ENCODE data around the gene TCF21. TPM values are rescaled to one million over a fixed set of nuclear protein-coding genes. Genes with fewer than 3 reads are reported as not detected.

The TCF21 gene
- total and polyA plus RNA-seq, 2 of the 4 experiments (the other 2 are of a cell fraction), result 6.6 to 10.0 TPM

GRCh38 chr6:133937909-133938308 is 49.0 kb downstream of the TCF21 start:
- Histone ChIP-seq H3K14ac (replicated peaks; ENCODE audit: low read depth, low read length) (no peak overlapping the region), H3K23ac (ENCODE audit: low read depth, low read length) (no peak overlapping the region), H2BK5ac (ENCODE audit: low read depth, low read length, poor library complexity, severe bottlenecking) (no peak overlapping the region), H3K18ac (ENCODE audit: low read depth, low read length) (no peak overlapping the region), H3K79me1 (ENCODE audit: low read depth in 1 of 2, low read length in 2 of 2) (no peaks in the 10 kb centered on the region), H3K4me1 (ENCODE audit: control insufficient read depth, insufficient read depth, low read length) (peaks cover 2% of the 10 kb centered on the region; the same call in 1 of the 2 replicates), H2AK9ac (replicated peaks; ENCODE audit: low read depth, low read length, poor library complexity) (no peak overlapping the region), H3K4me2 (ENCODE audit: low read depth, low read length) (no peak overlapping the region), H4K20me1 (ENCODE audit: insufficient read depth, low read length) (no peaks in the 10 kb centered on the region), H4K5ac (ENCODE audit: low read depth, low read length) (no peak overlapping the region), H3K9me3 (ENCODE audit: control insufficient read depth, insufficient read depth, low read length) (no peaks in the 10 kb centered on the region), H3K9me1 (ENCODE audit: insufficient read depth, low read length) (no peaks in the 10 kb centered on the region), H3K56ac (ENCODE audit: extremely low read depth, insufficient read depth, low read length) (no peak overlapping the region), H3K27ac (ENCODE audit: insufficient read depth, low read length) (no peak overlapping the region), H2AK5ac (ENCODE audit: low read depth, low read length) (no peak overlapping the region), H2BK120ac (ENCODE audit: low read depth, low read length) (no peak overlapping the region), H3K36me3 (ENCODE audit: control insufficient read depth, insufficient read depth, low read length) (no peaks in the 10 kb centered on the region), H3K27me3 (ENCODE audit: control insufficient read depth, insufficient read depth, low read length) (no peaks in the 10 kb centered on the region), H3K4me3 (ENCODE audit: insufficient read depth, low read depth, low read length) (no peak overlapping the region), H2BK15ac (ENCODE audit: low read depth, low read length) (no peak overlapping the region), H2AFZ (replicated peaks; ENCODE audit: low read length, poor library complexity) (no peak overlapping the region), H4K91ac (ENCODE audit: insufficient read depth, low read depth, low read length) (no peak overlapping the region), H3K4ac (ENCODE audit: low read depth, low read length) (no peak overlapping the region), H3K9ac (ENCODE audit: low read depth, low read length) (no peak overlapping the region), H2BK20ac (ENCODE audit: low read depth, low read length) (no peak overlapping the region), H4K8ac (ENCODE audit: low read depth in 2 of 2, low read length in 2 of 2) (no peak overlapping the region)
- intact Hi-C loops (cut with micrococcal nuclease) (no loop called here), in situ Hi-C loops (cut with MboI; ENCODE audit: low sequenced_read_pairs) (no loop called here), dilution Hi-C loops (cut with HindIII; ENCODE audit: low sequenced_read_pairs, unreplicated experiment) (no loop called here)
- POLR2A ChIA-PET (ENCODE audit: unreplicated experiment), result no interaction called here
- CTCF ChIA-PET, result interaction anchor here (0.7 to 2.2 kb wide), 3 partner anchors 21 to 186 kb away, joined by 3 to 6 read pairs (median 4); no protein-coding TSS in a partner anchor
- ATAC-seq (ENCODE audit: low read depth), result no peak
- no peak for DNase-seq
- BruUV-seq (replicated peaks), result no TSS peak
- no peak for TF ChIP-seq BHLHE40 (IDR thresholded peaks at IDR 0.05; ENCODE audit: low read depth, low read length)
- TF ChIP-seq SMC3 (IDR thresholded peaks at IDR 0.05; ENCODE audit: low read depth, low read length), result no peak
- no peak for TF ChIP-seq MXI1 (IDR thresholded peaks at IDR 0.05; ENCODE audit: borderline replicate concordance, low read depth, low read length)
- no peak for TF ChIP-seq CEBPB (IDR thresholded peaks at IDR 0.05; ENCODE audit: low read depth, low read length)
- no peak for TF ChIP-seq ELK1 (IDR thresholded peaks at IDR 0.05; ENCODE audit: borderline replicate concordance, low read depth, low read length)
- no peak for TF ChIP-seq USF2 (IDR thresholded peaks at IDR 0.05; ENCODE audit: low read depth, low read length)
- TF ChIP-seq MAFK (IDR thresholded peaks at IDR 0.05; ENCODE audit: low read depth, low read length), result no peak
- TF ChIP-seq MAZ (IDR thresholded peaks at IDR 0.05; ENCODE audit: borderline replicate concordance, low read depth, low read length), result no peak
- TF ChIP-seq CHD1 (IDR thresholded peaks at IDR 0.05; ENCODE audit: low read depth, low read length), result no peak
- no peak for TF ChIP-seq RAD21 (IDR thresholded peaks at IDR 0.05; ENCODE audit: low read length)
- no peak for TF ChIP-seq RFX5 (IDR thresholded peaks at IDR 0.05; ENCODE audit: low read depth, low read length)
- no peak for TF ChIP-seq NFE2L2 (IDR thresholded peaks at IDR 0.05; ENCODE audit: low read depth, low read length)
- TF ChIP-seq, protein P1, sequence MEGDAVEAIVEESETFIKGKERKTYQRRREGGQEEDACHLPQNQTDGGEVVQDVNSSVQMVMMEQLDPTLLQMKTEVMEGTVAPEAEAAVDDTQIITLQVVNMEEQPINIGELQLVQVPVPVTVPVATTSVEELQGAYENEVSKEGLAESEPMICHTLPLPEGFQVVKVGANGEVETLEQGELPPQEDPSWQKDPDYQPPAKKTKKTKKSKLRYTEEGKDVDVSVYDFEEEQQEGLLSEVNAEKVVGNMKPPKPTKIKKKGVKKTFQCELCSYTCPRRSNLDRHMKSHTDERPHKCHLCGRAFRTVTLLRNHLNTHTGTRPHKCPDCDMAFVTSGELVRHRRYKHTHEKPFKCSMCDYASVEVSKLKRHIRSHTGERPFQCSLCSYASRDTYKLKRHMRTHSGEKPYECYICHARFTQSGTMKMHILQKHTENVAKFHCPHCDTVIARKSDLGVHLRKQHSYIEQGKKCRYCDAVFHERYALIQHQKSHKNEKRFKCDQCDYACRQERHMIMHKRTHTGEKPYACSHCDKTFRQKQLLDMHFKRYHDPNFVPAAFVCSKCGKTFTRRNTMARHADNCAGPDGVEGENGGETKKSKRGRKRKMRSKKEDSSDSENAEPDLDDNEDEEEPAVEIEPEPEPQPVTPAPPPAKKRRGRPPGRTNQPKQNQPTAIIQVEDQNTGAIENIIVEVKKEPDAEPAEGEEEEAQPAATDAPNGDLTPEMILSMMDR (conservative IDR thresholded peaks at IDR 0.05; ENCODE audit: low read depth, low read length), result no peak
- no peak for TF ChIP-seq FOS (IDR thresholded peaks at IDR 0.05; ENCODE audit: low read depth, low read length)
- TF ChIP-seq RCOR1 (IDR thresholded peaks at IDR 0.05; ENCODE audit: insufficient replicate concordance, low read length), result no peak
- TF ChIP-seq POLR2A (IDR thresholded peaks at IDR 0.05; ENCODE audit: low read depth, low read length), result no peak

Measured in IMR-90 (cell line).